HCT116 (cell line): Measurements from ENCODE around the gene IP6K3. TPM values are rescaled to one million over a fixed set of nuclear protein-coding genes. Genes with fewer than 3 reads are reported as not detected.

Source experiments
- ATAC-seq: fragments of 200-7000 bp; cut with Tn5 transposase; 2 replicates; pipeline ENCODE4 v1.9.1; 2020; ENCODE audit warnings: mild to moderate bottlenecking, moderate library complexity
- BruUV-seq: library from RNA; stranded (reverse); fragments of 400-500 nt; replicated peaks from 2 replicates; lab custom pipeline; 2021; lab: Mats Ljungman, UMichigan
- CTCF ChIA-PET: fragments of 300-600 bp; sonication (Branson Sonifier 250); formaldehyde crosslinking; loops from one replicate; lab custom pipeline; 2021; ENCODE audit warnings: antibody characterized with exemption; lab: Charles Lee
- POLR2A ChIA-PET: fragments of 300-600, 350-600 bp; sonication (Branson Sonifier 250); formaldehyde crosslinking; loops from one replicate; lab custom pipeline; 2021; ENCODE audit warnings: antibody characterized with exemption; lab: Charles Lee
- RAD21 ChIA-PET, 2 experiments: fragments of 300-600 bp; sonication (Branson Sonifier 250); formaldehyde crosslinking; loops; one replicate each; lab custom pipeline; 2023; ENCODE audit warnings: low total read pairs in 2 of 2; ENCODE audit not compliant: uncharacterized antibody in 2 of 2, unreplicated experiment in 2 of 2, low non-redundant PET in 1 of 2; lab: Charles Lee
- DNase-seq: peaks from one replicate; pipeline ENCODE4 v3.0.0-alpha.2; 2010; ENCODE audit warnings: low read depth, low spot score
- H2AFZ ChIP-seq: fragments of 200-600 bp; shearing (Covaris generic), sonication (generic); 2 replicates; pipeline ENCODE4 v1.6.1; 2017; ENCODE audit warnings: low read depth, mixed run types, mixed read lengths, antibody characterized with exemption, low read length; ENCODE audit not compliant: poor library complexity, severe bottlenecking
- H3K27ac ChIP-seq: 2 replicates; pipeline ENCODE4 v1.5.1; 2012; ENCODE audit warnings: low read depth, low read length
- H3K27me3 ChIP-seq: fragments of 200-600 bp; sonication (generic); 2 replicates; pipeline ENCODE4 v1.6.1; 2016; ENCODE audit warnings: mixed run types, low read length, mixed read lengths; ENCODE audit not compliant: insufficient read depth
- H3K36me3 ChIP-seq, 2 experiments: fragments of 200-500 bp in 1 of 2; fragments of 200-600 bp in 1 of 2; sonication (Bioruptor generic) in 1 of 2; sonication (generic) in 1 of 2; 2 replicates each; pipeline versions ENCODE4 v1.5.1 to v1.6.1; 2014 to 2016; ENCODE audit warnings: low read length in 2 of 2, inconsistent platforms in 1 of 2, mixed read lengths in 1 of 2, mixed run types in 1 of 2; ENCODE audit not compliant: insufficient read depth in 2 of 2, control insufficient read depth in 1 of 2
- H3K4me1 ChIP-seq, 2 experiments: fragments of 200-600 bp in 1 of 2; sonication (generic) in 1 of 2; 2 replicates each; pipeline versions ENCODE4 v1.5.1 to v1.6.1; 2012 to 2017; ENCODE audit warnings: low read length in 2 of 2, inconsistent platforms in 1 of 2, mild to moderate bottlenecking in 1 of 2, mixed read lengths in 1 of 2, mixed run types in 1 of 2, moderate library complexity in 1 of 2; ENCODE audit not compliant: insufficient read depth in 2 of 2, control insufficient read depth in 1 of 2
- H3K4me2 ChIP-seq: fragments of 200-600 bp; sonication (generic); 2 replicates; pipeline ENCODE4 v1.6.1; 2017; ENCODE audit warnings: mixed run types, low read length, mixed read lengths
- H3K4me3 ChIP-seq, 2 experiments: fragments of 200-600 bp in 1 of 2; sonication (generic) in 1 of 2; replicated peaks in 1 of 2; 2 replicates each; pipeline ENCODE4 v1.5.1; 2011 to 2016; ENCODE audit warnings: low read length in 2 of 2, control low read depth in 1 of 2, low read depth in 1 of 2, mild to moderate bottlenecking in 1 of 2, mixed read lengths in 1 of 2, mixed run types in 1 of 2
- H3K79me2 ChIP-seq: fragments of 200-600 bp; sonication (generic); 2 replicates; pipeline ENCODE4 v1.6.1; 2017; ENCODE audit warnings: mild to moderate bottlenecking, mixed run types, low read length, moderate library complexity, mixed read lengths; ENCODE audit not compliant: insufficient read depth
- H3K9ac ChIP-seq: fragments of 200-600 bp; sonication (generic); 2 replicates; pipeline ENCODE4 v1.6.1; 2016; ENCODE audit warnings: low read length, mixed read lengths
- H3K9me2 ChIP-seq: fragments of 200-600 bp; sonication (generic), shearing (Covaris generic); 2 replicates; pipeline ENCODE4 v1.6.1; 2017; ENCODE audit warnings: mixed run types, mild to moderate bottlenecking, moderate library complexity; ENCODE audit not compliant: insufficient read depth
- H3K9me3 ChIP-seq, 2 experiments: fragments of 200-500 bp in 1 of 2; fragments of 200-600 bp in 1 of 2; sonication (Bioruptor generic) in 1 of 2; sonication (generic) in 1 of 2; 2 replicates each; pipeline ENCODE4 v1.6.1; 2014 to 2017; ENCODE audit warnings: low read length in 2 of 2, mixed read lengths in 2 of 2, inconsistent platforms in 1 of 2, low read depth in 1 of 2, mild to moderate bottlenecking in 1 of 2, mixed run types in 1 of 2, moderate library complexity in 1 of 2; ENCODE audit not compliant: control insufficient read depth in 1 of 2, insufficient read depth in 1 of 2
- H4K20me1 ChIP-seq: fragments of 200-600 bp; sonication (generic), shearing (Covaris generic); 2 replicates; pipeline ENCODE4 v1.6.1; 2017; ENCODE audit warnings: mixed run types, mild to moderate bottlenecking, moderate library complexity; ENCODE audit not compliant: insufficient read depth
- FOSL1 ChIP-seq: IDR thresholded peaks from 2 replicates; pipeline ENCODE4 v1.6.1; 2012; ENCODE audit warnings: low read depth
- REST ChIP-seq: IDR thresholded peaks from 2 replicates; pipeline ENCODE4 v1.6.1; 2012; ENCODE audit warnings: low read depth
- TCF7L2 ChIP-seq: IDR thresholded peaks from 2 replicates; pipeline ENCODE4 v1.7.0; 2011; ENCODE audit warnings: borderline replicate concordance, inconsistent platforms; ENCODE audit not compliant: insufficient read depth, insufficient read length; ENCODE audit errors: extremely low read depth
- intact Hi-C: fragments of 100-400 bp; cut with micrococcal nuclease; formaldehyde crosslinking; loops from 2 replicates; pipeline ENCODE4 v1.10.0; 2022
- total RNA-seq: library from RNA; stranded (reverse); gene quantifications from one replicate; pipeline ENCODE4 v1.2.1, GENCODE V29; 2021; ENCODE audit not compliant: unreplicated experiment
- TF ChIP-seq, protein P1 (sequence below), 3 experiments: fragments of 200-600 bp in 1 of 3; sonication (generic) in 1 of 3; IDR thresholded peaks in 2 of 3; conservative IDR thresholded peaks in 1 of 3; 2 replicates each; pipeline ENCODE4 v1.5.1; 2012 to 2017; ENCODE audit warnings: low read depth in 2 of 3, low read length in 2 of 3, antibody characterized with exemption in 1 of 3, borderline replicate concordance in 1 of 3, control low read depth in 1 of 3, mild to moderate bottlenecking in 1 of 3, mixed read lengths in 1 of 3, mixed run types in 1 of 3, moderate library complexity in 1 of 3; ENCODE audit not compliant: insufficient read depth in 1 of 3

Gene IP6K3
- total RNA-seq, 1 experiment from 2014 or later, result not detected

DNA sequence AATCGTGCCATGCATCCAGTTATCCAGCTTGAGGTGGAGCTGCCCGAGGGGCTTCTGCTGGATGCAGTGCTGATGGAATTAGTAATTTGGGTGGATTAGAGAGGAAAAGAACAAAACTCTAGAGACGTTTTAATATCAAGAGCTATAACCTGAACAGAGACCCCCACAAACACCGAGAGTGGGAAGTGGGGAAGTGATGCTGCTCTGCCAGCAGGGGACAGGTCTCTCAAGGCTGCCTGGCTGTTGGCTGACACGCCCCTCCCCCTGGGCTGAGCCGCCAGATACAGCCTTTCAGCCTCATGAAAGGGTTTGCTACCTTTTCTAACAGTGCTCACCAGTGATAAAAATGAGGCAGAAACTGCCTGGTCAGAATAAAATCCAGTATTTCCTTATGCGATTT is 32.6 kb upstream of the IP6K3 start:
- intact Hi-C loops, result no loop called here
- Histone ChIP-seq H2AFZ (no peak overlapping the region), H3K9ac (no peak overlapping the region), H3K9me2 (no peaks in the 10 kb centered on the region), H3K4me1 (peaks cover 28 to 41% of the 10 kb centered on the region in 2 experiments), H3K36me3 (peaks cover 35 to 64% of the 10 kb centered on the region in 2 experiments; a peak in 3 of 4 replicates), H3K79me2 (no peaks in the 10 kb centered on the region), H3K27ac (no peak overlapping the region), H4K20me1 (no peaks in the 10 kb centered on the region), H3K4me2 (no peak overlapping the region), H3K9me3 (no peaks in the 10 kb centered on the region), H3K27me3 (no peaks in the 10 kb centered on the region), H3K4me3 (no peak overlapping the region)
- POLR2A ChIA-PET, result interaction anchor here (1.6 kb wide), 1 partner anchor 8 kb away, joined by 3 read pairs; no protein-coding TSS in a partner anchor
- ATAC-seq, result no peak
- BruUV-seq, result no TSS peak
- TF ChIP-seq FOSL1, result no peak
- TF ChIP-seq, protein P1, sequence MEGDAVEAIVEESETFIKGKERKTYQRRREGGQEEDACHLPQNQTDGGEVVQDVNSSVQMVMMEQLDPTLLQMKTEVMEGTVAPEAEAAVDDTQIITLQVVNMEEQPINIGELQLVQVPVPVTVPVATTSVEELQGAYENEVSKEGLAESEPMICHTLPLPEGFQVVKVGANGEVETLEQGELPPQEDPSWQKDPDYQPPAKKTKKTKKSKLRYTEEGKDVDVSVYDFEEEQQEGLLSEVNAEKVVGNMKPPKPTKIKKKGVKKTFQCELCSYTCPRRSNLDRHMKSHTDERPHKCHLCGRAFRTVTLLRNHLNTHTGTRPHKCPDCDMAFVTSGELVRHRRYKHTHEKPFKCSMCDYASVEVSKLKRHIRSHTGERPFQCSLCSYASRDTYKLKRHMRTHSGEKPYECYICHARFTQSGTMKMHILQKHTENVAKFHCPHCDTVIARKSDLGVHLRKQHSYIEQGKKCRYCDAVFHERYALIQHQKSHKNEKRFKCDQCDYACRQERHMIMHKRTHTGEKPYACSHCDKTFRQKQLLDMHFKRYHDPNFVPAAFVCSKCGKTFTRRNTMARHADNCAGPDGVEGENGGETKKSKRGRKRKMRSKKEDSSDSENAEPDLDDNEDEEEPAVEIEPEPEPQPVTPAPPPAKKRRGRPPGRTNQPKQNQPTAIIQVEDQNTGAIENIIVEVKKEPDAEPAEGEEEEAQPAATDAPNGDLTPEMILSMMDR (IDR thresholded peaks at IDR 0.05 in 2 of 3, conservative IDR thresholded peaks at IDR 0.05 in 1 of 3; ENCODE audit: borderline replicate concordance in 1 of 3, insufficient read depth in 1 of 3, low read depth in 2 of 3, low read length in 2 of 3), result peak in 1 of 3 experiments; percentile 24; a peak in 2 of 6 replicates
- TF ChIP-seq TCF7L2, result no peak
- no peak for TF ChIP-seq REST
- DNase-seq, result no peak
- CTCF ChIA-PET, result interaction anchor here (1.0 to 2.0 kb wide), 3 partner anchors 8 to 14 kb away, joined by 3 to 4 read pairs (median 3); no protein-coding TSS in a partner anchor
- RAD21 ChIA-PET, result no interaction called here
